ENCODE results near the gene VILL. TPM values are rescaled to one million over a fixed set of nuclear protein-coding genes. Genes with fewer than 3 reads are reported as not detected.
A peak's percentile ranks its signal among the peaks of the same experiment; 100 is the strongest.

The VILL gene
- total RNA-seq, 1 experiment from 2014 or later, result 5.3 TPM

DNA sequence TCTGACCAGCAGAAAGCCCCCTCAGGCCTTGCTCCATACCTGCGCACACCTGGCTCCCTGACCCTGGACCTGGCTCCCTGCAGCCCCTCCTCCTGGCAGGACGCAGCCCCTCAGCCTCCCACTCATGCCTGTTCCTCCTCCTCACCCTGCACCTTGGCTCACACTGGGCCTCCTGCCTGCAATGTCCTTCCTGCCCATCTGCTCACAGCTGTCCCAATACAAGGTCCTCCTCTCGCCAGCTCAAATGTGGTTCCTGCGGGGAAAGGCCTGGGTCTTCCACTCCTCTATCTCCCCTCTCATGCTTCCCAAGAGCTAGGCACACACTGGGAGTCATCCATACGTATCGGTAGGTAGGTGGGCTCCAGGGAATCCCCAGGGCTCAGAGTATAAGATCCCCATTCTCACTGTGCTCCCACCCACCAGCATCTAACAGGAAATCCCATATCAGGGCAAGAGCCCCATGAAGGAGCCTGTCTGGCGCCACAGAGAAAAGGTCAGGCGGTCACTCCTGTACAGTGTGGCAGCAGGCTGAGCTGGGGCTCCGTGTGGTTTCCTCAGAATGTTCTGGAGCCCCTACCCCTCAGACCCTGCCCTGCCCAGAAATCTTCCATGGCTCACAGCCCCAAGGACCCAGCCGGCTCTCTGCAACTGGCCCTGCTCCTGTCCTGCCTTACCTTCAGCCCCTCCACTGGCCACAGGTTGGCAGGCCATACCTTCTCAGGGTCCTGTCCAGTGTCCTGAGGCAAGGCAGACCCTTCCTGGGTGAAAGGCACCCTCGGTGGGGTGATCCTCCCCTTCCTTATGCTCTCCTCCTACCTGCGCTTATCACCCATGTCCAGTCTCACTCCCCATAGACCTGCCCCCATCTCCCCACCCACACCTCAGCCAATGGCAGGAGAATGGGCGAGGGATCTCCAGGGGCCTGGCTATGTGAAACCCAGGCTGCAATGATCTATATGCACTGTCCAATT lies 28.0 kb downstream of the VILL start:
- no peak overlapping the region for H3K4me3 ChIP-seq (ENCODE audit: insufficient read depth, low read depth, low read length)
- no peak for DNase-seq
- H3K36me3 ChIP-seq (replicated peaks; ENCODE audit: control insufficient read depth, insufficient read depth, low read length), result peaks cover 2% of the 10 kb centered on the region
- peaks cover 2% of the 10 kb centered on the region; the same call in 1 of the 2 replicates for H3K27me3 ChIP-seq (ENCODE audit: control insufficient read depth, insufficient read depth, low read length)

DNA sequence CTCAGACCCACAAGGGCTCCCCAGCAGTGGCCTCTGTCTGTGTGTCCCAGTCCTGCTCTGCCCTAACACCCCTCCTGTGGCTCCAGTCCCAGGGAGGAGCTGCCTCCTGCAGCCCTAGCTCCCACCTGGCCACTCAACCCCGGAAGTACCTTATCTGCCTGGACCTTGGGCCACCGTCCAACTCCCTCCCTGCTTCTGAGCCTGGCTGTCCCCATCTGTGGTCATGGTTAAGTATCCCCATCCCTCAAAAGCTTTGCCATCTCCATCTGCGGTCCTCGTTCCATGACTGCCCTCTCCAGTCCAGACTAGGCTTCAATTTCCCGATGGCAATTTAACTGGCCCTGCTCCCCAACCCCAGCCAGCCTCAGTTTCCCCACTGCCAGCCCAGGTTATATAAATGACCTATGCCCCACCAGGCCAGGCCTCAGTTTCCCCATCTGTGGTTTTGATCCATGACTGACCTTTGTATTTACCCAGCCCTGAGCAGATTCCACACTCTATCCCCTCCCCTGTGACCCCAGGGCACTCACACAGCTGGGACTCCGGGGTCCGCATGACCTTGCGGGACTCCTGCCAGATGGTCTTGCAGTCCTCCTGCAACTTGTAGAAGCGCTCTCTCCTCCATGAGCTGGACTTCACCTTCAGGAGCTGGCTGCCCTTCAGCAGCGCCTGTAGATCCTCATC lies 29.2 kb downstream of the VILL start:
- H3K4me3 ChIP-seq (ENCODE audit: insufficient read depth, low read depth, low read length), result no peak overlapping the region
- peaks cover 3% of the 10 kb centered on the region; the same call in 1 of the 2 replicates for H3K27me3 ChIP-seq (ENCODE audit: control insufficient read depth, insufficient read depth, low read length)
- no peak for DNase-seq
- peaks cover 2% of the 10 kb centered on the region for H3K36me3 ChIP-seq (replicated peaks; ENCODE audit: control insufficient read depth, insufficient read depth, low read length)

DNA sequence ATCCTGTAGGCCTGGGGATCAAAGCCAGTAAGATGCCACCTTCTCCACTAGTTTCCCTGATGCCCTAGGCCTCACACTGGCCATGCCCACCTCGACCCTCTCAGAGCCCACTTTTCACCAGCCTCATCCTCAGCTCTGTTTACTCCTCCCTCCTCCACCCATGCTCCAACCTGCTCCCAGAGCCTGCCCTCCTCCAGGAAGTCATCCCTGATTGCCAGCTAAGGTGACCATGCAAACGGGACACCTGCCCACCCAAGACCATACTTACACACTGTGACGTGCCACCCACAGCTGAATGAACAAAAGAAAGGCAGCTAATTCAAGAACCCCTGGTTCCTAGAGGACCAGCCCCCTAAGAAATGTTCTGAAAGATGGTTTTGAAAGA lies 29.7 kb downstream of the VILL start:
- DNase-seq, result no peak
- H3K27me3 ChIP-seq (ENCODE audit: control insufficient read depth, insufficient read depth, low read length), result peaks cover 4% of the 10 kb centered on the region; the same call in 1 of the 2 replicates
- peaks cover 2% of the 10 kb centered on the region for H3K36me3 ChIP-seq (replicated peaks; ENCODE audit: control insufficient read depth, insufficient read depth, low read length)
- no peak overlapping the region for H3K4me3 ChIP-seq (ENCODE audit: insufficient read depth, low read depth, low read length)

DNA sequence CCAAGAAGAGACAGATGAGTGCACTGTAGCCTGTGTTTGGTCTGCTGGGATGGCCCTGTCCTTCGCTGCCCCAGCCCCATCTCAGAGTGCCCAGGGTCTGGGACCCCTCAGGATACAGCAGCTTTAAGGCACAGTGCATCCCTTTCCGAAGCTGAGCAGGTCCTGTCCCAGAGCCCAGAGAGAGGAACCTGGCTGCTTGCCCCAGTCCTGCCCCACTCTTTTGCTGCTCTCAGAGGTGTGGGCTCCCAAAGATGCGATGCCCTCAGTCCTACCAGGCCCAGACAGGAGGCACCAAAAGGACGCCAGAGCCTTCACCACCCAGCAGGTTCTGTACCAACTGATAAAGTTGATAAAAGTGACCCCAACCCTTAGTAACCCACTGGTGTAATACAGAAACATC lies 30.6 kb downstream of the VILL start:
- no peaks in the 10 kb centered on the region; the same call in none of the 2 replicates for H3K36me3 ChIP-seq (replicated peaks; ENCODE audit: control insufficient read depth, insufficient read depth, low read length)
- H3K27me3 ChIP-seq (ENCODE audit: control insufficient read depth, insufficient read depth, low read length), result peaks cover 11% of the 10 kb centered on the region
- H3K4me3 ChIP-seq (ENCODE audit: insufficient read depth, low read depth, low read length), result no peak overlapping the region
- DNase-seq, result no peak

DNA sequence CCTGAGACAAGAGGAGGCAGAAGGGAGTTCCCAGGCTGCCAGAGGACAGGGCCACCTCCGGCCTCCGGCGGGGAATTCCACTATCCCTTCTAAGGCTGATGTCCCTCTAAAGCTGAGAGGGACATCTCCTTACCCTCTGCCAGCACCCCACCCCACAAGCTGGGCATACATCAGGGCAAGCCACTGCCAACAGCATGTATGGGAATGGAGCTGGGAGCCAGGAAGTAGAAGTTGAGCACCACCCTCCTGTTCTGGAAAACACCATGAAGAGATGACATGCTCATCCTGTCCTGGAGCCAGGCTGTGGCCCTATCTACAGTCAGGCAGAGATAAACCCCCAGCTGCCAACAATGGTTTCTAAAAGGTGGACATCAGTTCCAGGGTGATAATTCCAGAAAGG lies 31.7 kb downstream of the VILL start:
- H3K4me3 ChIP-seq (ENCODE audit: insufficient read depth, low read depth, low read length), result no peak overlapping the region
- H3K36me3 ChIP-seq (replicated peaks; ENCODE audit: control insufficient read depth, insufficient read depth, low read length), result no peaks in the 10 kb centered on the region; the same call in 1 of the 2 replicates
- peaks cover 21% of the 10 kb centered on the region for H3K27me3 ChIP-seq (ENCODE audit: control insufficient read depth, insufficient read depth, low read length)
- DNase-seq, result no peak

DNA sequence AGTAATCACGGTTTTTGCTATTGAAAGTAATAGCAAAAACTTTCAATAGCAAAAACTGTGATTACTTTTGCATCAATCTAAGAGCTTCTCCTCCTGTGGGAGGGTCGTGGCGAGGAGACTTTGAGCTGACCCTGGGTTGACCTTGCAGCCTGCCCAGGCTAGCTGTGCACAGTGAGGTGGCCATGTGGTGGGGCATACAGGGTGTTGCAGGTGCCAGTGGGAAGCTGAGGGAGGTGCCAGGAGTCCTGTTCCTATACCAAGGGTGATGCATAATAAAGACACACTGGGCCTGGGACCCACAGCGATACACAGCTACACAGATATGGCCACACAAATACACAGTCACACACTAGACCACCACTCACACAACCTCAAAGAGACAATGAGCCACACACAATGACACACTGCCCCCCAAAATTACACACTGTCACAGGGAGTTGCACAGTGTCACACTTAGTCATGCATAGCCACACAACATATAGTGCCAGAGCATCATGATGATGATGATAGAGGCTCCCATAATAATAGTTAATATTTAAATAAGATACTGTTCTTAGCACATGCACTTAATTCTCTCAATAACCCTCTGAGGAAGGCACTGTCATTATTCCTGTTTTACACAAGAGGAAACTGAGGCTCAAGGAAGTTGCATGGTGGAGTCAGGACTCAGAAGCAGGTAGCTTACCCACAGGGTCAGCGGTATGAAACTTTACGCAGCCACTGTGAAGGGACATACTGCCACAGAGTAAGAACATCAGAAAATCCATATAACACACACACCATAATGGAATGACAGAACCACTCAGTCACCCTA lies 32.5 kb downstream of the VILL start:
- no peak for DNase-seq
- H3K27me3 ChIP-seq (ENCODE audit: control insufficient read depth, insufficient read depth, low read length), result peaks cover 29% of the 10 kb centered on the region
- H3K4me3 ChIP-seq (ENCODE audit: insufficient read depth, low read depth, low read length), result no peak overlapping the region
- no peaks in the 10 kb centered on the region; the same call in 1 of the 2 replicates for H3K36me3 ChIP-seq (replicated peaks; ENCODE audit: control insufficient read depth, insufficient read depth, low read length)

DNA sequence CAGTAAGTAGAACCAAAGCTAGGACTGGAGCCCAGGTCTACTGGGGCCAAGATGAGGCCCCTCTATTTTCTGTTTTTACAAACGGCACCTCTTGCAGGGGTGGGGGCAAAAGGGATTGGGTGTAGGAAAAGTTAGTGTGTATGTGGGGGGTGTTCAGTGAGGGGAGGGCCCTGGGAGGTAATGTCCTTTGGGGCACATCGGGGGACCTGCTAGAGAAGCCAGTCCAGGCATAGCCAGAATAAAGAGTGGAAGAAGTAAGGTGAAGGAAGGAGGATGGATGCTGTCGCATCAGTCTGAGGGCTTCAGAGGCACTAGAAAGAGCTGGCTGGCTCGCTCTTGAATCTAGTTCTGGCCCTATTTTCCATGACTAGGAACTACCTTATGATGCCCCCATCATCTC lies 36.3 kb downstream of the VILL start:
- Histone ChIP-seq H3K27me3 (ENCODE audit: control insufficient read depth, insufficient read depth, low read length) (peaks cover 66% of the 10 kb centered on the region), H3K4me3 (ENCODE audit: insufficient read depth, low read depth, low read length) (no peak overlapping the region), H3K36me3 (replicated peaks; ENCODE audit: control insufficient read depth, insufficient read depth, low read length) (no peaks in the 10 kb centered on the region)
- DNase-seq, result no peak

DNA sequence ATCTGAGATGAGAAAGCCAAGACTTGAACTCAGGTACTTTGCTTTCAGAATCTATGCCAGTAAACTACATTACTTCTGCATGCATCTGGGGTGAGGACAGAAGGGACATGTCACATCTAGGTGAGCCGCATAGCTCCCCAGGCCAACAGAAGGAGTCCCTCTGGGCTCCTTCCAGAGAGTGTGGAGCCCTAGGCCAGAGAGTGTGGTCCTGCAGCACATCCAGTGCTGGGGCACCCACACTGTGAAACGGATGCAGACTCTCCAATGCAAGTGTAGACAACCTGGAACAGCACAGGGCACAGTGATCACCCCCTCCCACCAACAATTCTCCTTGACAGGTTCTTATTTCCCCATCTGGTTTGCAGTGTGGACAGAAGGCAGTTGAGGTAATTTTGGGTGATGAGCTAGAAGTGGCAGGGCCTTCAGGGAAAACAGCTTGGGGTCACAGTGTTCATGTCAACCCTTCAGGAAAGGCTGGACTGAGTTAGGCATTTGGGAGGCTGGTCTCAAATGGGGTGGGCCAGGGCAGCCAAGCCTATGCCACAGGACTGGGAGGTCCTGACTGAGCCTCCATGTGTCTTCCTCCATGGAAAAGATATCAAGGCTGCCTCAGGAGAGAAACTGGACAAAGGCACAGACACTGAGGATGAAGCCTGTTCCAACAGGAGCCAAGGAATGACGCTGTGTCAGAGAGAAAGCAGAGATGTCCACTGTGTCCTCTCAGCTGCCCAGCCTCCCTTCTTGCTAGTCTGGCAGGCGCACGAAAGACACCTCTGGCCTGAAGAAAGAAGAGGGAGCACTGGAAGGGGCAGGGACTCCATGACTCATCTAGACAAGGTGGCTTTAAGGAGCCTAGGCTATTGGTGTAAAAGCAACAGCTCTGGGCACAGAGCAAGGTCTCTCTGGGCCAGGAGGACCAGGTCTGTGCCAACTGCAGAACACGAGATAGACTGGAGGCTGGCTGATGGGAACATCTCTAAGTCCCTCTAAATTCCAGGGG lies 37.2 kb downstream of the VILL start:
- H3K36me3 ChIP-seq (replicated peaks; ENCODE audit: control insufficient read depth, insufficient read depth, low read length), result no peaks in the 10 kb centered on the region
- H3K27me3 ChIP-seq (ENCODE audit: control insufficient read depth, insufficient read depth, low read length), result peaks cover 73% of the 10 kb centered on the region
- no peak overlapping the region for H3K4me3 ChIP-seq (ENCODE audit: insufficient read depth, low read depth, low read length)
- DNase-seq, result peak; percentile 24

DNA sequence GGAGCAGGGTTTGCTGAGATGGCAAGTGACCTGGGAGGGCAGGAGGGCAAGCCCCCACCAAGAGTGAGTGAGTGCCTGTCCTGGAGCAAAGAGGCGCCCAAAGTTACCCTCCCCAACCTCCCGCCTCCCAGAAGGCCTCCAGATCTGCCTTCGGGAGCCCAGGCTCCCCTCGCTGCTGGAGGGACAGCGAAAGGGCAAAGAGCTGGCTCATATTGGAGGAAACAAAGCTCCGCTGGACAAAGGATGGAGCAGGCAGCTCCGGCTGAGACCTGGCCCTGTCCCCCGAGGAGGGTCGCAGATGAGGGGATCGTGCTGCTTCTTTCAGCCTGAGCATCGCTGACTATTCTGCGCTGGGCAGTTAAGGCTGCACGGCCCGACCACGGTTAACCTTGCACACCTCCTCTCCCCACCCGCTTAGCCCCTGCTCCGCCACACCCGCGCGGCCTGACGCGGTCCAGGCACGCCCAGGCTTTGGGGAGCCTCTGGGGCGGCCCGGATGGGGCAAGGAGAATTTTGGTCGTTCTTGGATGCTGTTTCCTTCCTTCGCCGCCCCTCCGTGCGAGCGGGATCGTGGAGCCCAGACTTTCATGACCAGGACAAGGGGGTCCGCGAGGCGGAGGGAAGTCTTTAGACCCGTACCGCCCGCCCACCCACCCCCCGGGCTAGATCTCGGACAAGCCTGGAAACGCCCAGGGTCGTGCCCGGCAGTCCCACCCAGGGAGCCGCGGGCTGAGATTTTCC lies 38.2 kb downstream of the VILL start:
- H3K27me3 ChIP-seq (ENCODE audit: control insufficient read depth, insufficient read depth, low read length), result peaks cover 70% of the 10 kb centered on the region
- no peaks in the 10 kb centered on the region for H3K36me3 ChIP-seq (replicated peaks; ENCODE audit: control insufficient read depth, insufficient read depth, low read length)
- DNase-seq, result peak; percentile 83
- peak overlapping the region; percentile 69 for H3K4me3 ChIP-seq (ENCODE audit: insufficient read depth, low read depth, low read length)

DNA sequence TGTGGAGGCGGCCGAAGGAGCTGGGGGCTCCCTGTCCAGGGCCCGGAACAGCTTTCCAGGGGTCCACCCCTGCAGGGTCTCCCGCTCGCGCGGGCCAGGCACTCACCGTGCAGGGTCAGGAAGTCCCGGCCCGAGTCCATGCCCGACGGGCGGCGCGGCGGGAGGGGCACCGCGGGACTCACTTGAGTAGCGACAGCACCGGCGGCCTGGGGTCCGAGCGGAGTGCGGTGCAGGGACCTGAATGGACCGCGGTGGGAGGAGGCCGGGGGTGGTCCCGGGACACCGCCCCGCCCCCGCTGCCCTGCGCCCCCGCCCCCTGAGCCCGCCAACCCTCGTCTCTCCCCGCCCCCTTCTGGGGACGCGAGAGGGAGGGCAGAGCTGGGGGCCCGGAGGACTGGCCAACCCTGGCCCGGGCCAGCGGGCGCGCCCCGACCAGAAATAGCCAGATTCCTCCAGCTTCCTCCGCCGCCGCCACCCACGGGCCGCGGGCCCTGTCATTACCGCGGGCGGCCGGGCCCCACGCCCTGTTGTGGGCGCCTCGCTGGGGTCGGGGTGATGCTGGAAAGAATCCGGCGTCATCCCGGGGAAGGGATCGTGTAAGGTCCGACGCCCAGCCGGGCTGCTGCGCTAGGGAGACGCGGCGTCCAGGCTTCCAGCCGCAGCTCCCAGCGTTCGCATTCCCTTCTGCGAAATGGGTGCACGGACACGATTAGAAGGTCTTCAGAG lies 39.0 kb downstream of the VILL start, which contains the start of gene PLCD1:
Gene PLCD1, minus strand, starts transcription at position 243 of the 726 bp plus-strand sequence. Its CDS starts 103 bp downstream, at position 140.
- no peaks in the 10 kb centered on the region for H3K36me3 ChIP-seq (replicated peaks; ENCODE audit: control insufficient read depth, insufficient read depth, low read length)
- peaks cover 70% of the 10 kb centered on the region for H3K27me3 ChIP-seq (ENCODE audit: control insufficient read depth, insufficient read depth, low read length)
- peak within 1 kb of the TSS; percentile 69 for H3K4me3 ChIP-seq (ENCODE audit: insufficient read depth, low read depth, low read length)
- DNase-seq, result peak; percentile 99

DNA sequence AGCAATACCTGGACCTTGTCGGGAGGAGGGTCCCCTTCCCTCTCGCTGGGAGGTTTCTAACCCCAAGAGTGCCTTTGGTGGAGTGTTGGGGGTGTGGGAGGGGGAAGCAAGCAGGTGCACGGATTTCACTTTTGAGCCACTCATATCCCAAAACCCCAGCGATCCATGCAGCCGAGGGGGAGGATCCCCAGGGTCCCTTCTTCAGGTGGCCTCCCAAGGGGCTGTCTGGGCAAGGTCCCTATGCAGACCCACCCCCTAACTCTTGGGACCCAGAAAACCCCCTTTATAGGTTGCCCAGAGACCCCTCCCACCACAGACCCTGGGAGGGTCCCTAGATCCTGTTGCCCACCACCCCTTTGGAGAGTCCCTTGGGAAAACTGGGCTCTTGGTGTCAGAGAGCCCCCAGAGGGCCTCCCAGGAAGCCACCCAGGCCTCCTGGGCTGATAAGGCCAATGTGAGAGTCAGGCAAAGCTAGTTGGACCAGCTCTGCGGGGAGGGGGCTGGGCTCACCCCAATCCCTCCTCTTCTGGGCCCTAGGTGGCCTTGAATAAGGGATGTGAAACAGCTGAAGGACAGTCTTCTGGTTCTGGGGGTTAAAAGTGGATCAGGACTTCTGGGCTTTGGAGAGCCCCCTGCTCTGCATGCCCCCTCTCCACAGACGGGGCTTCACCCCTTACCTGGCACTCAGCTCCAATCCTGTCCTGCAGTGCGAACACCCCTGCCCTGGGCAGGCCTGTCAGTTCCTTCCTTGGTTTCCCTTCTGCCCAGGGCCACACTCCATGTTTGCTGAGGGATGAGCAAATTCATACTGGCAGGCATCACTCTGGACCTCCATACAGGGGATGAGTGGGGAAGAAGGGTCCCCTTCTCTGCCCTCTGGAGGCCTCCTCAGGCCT lies 39.8 kb downstream of the VILL start:
- Histone ChIP-seq H3K27me3 (ENCODE audit: control insufficient read depth, insufficient read depth, low read length) (peaks cover 70% of the 10 kb centered on the region), H3K4me3 (ENCODE audit: insufficient read depth, low read depth, low read length) (peak overlapping the region; percentile 57), H3K36me3 (replicated peaks; ENCODE audit: control insufficient read depth, insufficient read depth, low read length) (no peaks in the 10 kb centered on the region)
- peak; percentile 51 for DNase-seq

All from H7 (cell line).